NCI-H524 treated with DMSO at 0.1 percent for 48 hours (cell line): Measurements from ENCODE around the gene DMD.

ENCODE experiments used
- DNase-seq: peaks from one replicate; lab custom pipeline; 2025; lab: John Stamatoyannopoulos, UW

Gene DMD

GRCh38 chrX:31708116-31708515 is 1503.2 kb downstream of the DMD start:
- DNase-seq, result no peak

- DNase-seq, result no peak
Measured at GRCh38 chrX:31706466-31706865, 1504.9 kb downstream of the DMD start.

GRCh38 chrX:31705816-31706215 is 1505.5 kb downstream of the DMD start:
- DNase-seq, result no peak

- DNase-seq, result no peak
Measured at GRCh38 chrX:31704938-31705337, 1506.4 kb downstream of the DMD start.

DNA sequence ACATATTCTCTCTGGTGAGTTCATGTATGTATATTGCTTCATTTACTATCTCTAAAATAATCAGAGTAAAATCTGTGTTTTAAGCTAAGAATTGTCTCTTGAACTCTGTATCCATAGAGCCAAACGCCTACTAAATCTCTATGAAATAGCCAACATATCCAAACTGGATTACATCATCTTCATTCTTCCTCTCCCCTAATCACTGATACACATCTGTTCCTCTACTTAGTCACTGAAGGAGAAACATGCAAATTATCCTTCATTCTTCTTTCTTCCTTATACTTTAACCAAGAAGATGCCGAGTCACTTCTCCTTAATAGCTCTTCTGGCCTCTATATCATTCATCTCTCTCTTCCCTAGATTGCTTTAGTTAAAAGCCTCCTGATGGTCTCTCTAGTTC is 1509.1 kb downstream of the DMD start:
- no peak for DNase-seq

DNA sequence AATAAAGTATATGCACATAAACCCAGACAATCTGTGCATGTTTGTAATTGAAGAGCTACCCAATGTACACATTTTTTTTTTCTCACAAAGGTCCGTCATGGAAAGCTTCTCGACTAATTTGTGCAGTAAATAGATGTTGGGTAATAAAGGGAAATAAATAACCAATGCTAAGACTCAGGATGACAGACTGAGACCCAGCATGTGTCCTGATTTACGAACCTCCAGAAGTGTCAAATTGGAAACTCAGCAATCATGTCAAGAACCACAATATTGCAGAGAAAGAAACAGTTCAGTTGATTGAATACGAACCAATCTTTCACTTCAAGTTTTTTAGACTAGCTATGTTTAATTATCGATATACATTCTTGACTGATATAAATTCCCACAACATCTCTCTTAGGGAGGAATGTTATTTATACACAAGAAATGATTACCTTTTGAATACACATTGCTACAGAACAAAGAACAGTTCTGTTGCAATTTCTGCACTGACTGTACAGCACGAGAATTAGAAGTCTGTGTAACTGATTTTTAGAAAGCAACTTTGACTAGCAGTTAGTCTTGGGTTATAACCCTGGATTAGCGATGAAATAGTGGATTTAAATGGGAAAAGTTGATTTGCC is 1513.9 kb downstream of the DMD start:
- no peak for DNase-seq

DNA sequence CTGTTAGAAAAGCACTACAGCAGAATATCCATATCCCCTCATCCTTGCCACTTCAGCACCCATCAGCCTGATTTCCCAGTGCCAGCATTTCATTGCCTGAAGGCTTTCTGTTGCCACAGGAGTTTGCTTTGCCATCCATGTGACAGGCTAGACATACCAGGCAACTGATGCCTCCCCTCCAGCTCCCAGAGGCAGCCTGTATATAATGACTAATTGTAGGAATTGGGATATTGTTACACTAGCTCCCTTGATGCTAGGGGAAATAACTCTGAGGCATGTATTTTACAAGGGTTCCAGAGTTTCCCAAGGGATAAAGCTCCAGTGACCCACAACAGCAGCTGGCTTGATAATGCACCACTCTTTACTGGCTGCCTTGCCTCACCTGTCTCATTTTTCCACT is 1531.5 kb downstream of the DMD start:
- DNase-seq, result no peak

DNA sequence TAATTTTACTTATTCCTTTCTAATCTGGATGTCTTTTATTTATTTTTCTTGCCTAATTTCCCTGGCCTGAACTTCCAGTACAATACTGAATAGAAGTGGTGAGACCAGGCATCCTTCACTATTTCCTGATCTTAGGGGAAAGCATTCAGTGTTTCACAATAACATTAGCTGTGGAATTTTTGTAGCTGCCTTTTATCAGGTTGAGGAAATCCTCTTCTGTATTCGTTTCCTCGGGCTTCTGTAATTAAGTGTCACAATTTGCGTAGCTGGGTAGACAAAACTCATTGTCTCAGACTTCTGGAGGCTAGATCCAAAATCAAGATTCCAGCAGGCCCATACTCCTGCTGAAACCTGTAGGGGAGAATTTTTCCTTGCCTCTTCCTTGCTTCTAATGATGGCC is 1541.1 kb downstream of the DMD start:
- no peak for DNase-seq

DNA sequence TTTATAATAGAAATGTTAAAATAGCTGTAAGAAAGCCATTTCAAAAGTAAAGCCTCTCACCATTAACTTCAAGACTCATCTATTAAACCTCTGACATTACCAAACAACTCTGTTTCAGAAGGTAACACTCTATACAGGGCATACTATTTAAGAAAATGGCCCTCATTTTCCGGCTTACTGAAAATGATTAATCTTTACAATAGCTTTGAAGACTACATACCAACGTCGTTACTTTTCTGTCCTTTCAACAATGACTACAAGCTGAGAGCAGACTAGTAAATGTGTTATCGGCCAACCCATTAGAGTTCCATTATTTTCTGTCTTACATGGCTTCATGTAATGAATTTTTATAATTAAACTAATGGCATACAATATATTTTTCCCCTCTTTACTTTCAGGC is 1545.9 kb downstream of the DMD start:
- DNase-seq, result no peak

- no peak for DNase-seq
Measured at GRCh38 chrX:31663172-31663571, 1548.2 kb downstream of the DMD start.

GRCh38 chrX:31661280-31661810 is 1550.0 kb downstream of the DMD start:
- DNase-seq, result no peak

- no peak for DNase-seq
Measured at GRCh38 chrX:31658360-31658759, 1553.0 kb downstream of the DMD start.

GRCh38 chrX:31656013-31656412 is 1555.3 kb downstream of the DMD start:
- DNase-seq, result no peak

DNA sequence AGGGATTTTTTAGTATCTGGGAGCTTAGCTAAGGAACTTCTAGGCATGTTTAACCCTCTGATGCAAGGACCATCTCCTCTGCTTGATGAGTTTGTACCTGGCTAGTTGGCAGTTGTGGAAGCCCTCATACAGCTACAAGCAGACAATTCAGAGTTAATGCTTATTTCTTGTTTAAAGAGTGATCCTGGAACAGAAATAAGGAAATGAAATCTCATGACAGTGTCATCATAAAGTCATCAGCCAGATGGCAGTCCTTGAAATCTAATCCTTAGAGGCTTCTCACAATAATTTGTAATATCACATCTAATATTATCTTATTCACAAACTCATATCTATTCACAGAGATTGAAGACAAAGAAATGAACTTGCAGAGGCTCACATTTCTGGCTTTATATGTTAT is 1557.9 kb downstream of the DMD start:
- DNase-seq, result no peak

- no peak for DNase-seq
Measured at GRCh38 chrX:31652650-31653049, 1558.7 kb downstream of the DMD start.

DNA sequence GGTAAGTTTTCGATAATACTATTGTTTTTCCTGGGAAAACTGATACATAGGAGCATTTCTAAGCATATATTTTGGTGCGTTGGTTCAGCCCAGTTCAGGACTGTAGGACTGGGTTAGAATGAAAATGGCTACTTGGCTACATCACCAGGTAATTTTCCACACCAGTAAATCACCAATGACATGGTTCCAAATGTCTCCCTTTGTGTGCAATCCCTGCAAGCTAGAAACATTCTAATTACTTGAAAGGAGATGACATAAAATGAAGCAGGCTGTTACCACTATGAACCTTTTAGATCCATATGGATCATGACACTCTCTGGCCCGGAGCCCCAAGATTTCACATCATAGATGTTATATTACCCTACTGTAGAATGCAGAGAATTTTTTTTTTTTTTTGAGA is 1562.1 kb downstream of the DMD start:
- DNase-seq, result no peak

DNA sequence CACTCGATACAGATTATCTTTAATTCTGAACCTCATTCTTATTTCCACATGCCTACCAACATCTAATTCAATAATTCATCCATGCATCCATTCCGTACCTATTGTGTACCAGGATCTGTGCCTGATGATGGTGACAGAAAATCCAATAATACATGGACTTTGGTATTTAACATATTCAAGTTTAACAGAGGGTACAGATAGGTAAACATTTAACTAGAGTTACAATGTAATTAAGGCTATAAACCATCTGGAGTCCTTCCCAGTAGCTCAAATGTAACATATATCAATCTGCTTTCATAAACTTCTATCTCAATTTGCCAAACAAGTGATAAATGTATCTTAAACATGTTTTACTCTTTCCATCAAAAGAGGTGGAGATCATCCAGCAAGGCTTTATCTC is 1578.0 kb downstream of the DMD start:
- no peak for DNase-seq

DNA sequence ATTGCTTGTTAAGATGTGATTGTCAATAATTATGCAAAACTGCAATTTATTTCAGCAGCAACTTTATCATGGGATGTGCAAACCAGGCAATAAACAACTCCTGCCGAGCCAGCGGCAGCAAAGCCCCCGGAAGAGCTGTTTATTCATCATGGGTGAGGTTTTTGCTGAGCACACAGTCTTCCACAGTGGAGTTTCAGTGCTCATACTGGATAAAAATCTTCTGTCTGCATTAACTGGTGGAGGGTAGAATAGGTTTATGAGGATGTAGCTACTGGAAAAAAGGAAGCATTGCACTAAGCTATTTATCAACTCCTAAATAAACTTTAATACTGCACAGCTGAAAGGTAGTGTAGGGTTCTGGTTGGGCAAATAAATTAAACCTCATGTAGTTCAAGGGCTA is 1582.2 kb downstream of the DMD start:
- no peak for DNase-seq

GRCh38 chrX:31609130-31609529 is 1602.2 kb downstream of the DMD start:
- no peak for DNase-seq

DNA sequence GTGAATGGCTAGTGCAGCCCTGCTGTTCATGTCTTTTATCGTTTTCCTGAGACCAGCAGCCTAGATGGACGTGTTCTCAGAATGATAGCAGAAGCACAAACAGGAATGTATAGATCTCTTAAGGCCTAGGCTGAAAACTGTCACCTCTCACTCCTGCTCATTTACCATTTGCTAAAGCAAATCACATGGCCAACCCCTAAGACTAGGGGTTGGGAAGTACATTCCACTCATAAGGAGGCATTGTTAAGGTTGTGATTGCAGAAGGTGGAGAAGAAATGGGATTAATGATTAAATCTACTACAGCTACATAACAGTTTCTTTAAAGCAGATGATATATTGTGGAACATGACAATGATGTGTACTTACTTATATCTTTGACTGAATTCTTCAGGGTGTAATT is 1602.7 kb downstream of the DMD start:
- DNase-seq, result no peak

- DNase-seq, result no peak
Measured at GRCh38 chrX:31606771-31607170, 1604.6 kb downstream of the DMD start.

- DNase-seq, result no peak
Measured at GRCh38 chrX:31604629-31605221, 1606.6 kb downstream of the DMD start.

DNA sequence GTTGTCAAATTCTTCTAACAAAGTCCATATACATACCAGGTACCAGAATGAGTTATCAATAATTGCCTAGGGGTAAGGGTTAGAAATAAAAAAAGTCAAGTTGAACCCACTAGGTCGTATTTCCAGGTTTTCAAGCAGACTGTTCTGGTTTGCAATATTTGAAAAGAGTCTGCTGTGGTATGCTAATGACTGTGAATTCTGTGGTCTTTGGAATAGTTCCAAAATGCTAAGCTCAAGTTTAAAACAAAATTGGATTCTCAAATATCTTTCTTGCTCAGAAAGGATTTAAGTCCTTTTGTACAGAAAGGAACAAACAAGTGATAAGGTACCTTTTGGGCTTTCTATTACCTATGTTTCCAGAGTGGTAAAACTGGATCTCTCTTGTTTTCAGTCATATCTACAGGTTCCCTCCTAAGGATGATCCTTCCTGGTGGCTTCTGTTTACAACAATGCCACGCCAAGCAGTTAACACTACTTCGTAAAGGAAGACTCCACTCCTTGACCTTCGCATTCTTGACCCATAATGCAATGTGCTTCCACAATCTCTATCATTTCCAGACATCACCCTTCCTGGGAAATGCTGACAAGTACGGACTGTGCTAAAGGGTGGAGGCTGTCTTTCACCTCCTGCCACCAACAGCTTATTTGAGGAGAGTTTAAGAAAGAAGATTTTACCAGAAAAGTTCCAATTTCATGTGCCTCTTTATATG is 1607.8 kb downstream of the DMD start:
- no peak for DNase-seq
